SK-N-MC (cell line): ENCODE measurements around the gene PPP1R18.

Experiments used
- DNase-seq: peaks from one replicate; pipeline ENCODE4 v3.0.0-alpha.2; 2011; ENCODE audit warnings: low read depth, low spot score
- H3K27ac ChIP-seq: fragments of 200-600 bp; sonication (generic); 2 replicates; pipeline ENCODE4 v1.5.1; 2016; ENCODE audit warnings: mixed run types
- H3K36me3 ChIP-seq: fragments of 200-600 bp; sonication (generic); 2 replicates; pipeline ENCODE4 v1.6.1; 2017; ENCODE audit warnings: antibody characterized with exemption, low read length, mixed read lengths; ENCODE audit not compliant: insufficient read depth
- H3K4me3 ChIP-seq: fragments of 200-600 bp; sonication (generic); 2 replicates; pipeline ENCODE4 v1.5.1; 2016
- H3K9ac ChIP-seq: fragments of 200-600 bp; sonication (generic); 2 replicates; pipeline ENCODE4 v1.8.0; 2017; ENCODE audit warnings: mixed run types, mixed read lengths; ENCODE audit not compliant: insufficient read length
- H3K9me3 ChIP-seq: fragments of 200-600 bp; sonication (generic); 2 replicates; pipeline ENCODE4 v1.6.1; 2017; ENCODE audit warnings: low read depth, mild to moderate bottlenecking, antibody characterized with exemption, low read length, moderate library complexity, mixed read lengths
- EZH2 ChIP-seq: fragments of 200-600 bp; sonication (generic); IDR thresholded peaks from one replicate; pipeline ENCODE4 v1.6.1; 2017; ENCODE audit warnings: antibody characterized with exemption
- FOXP2 ChIP-seq: optimal IDR thresholded peaks from 2 replicates; pipeline ENCODE3; 2011; ENCODE audit warnings: mild to moderate bottlenecking, moderate library complexity; ENCODE audit not compliant: insufficient read depth; ENCODE audit errors: extremely low read length, control extremely low read depth
- POLR2AphosphoS5 ChIP-seq: IDR thresholded peaks from 2 replicates; pipeline ENCODE4 v1.6.1; 2012; ENCODE audit warnings: mild to moderate bottlenecking, low read depth, low read length, borderline replicate concordance

Gene PPP1R18

GRCh38 chr6:30686009-30686907 lies at the start of gene PPP1R18:
Gene PPP1R18 (minus strand): TSS chr6:30686645. CDS start chr6:30686018, 627 bp downstream.
- TF ChIP-seq FOXP2 (no peak), POLR2AphosphoS5 (peak; percentile 36; the same call in 1 of the 2 replicates)
- H3K4me3 ChIP-seq = peak within 1 kb of the TSS; percentile 96
- no peak for DNase-seq
- peak within 1 kb of the TSS; percentile 54; the same call in 1 of the 2 replicates for H3K27ac ChIP-seq
- no peaks in the 10 kb centered on the region for H3K36me3 ChIP-seq
- H3K9me3 ChIP-seq = no peaks in the 10 kb centered on the region
- H3K9ac ChIP-seq = peak within 1 kb of the TSS; percentile 81

- Histone ChIP-seq H3K27ac (no peak overlapping the region), H3K9me3 (no peaks in the 10 kb centered on the region), H3K36me3 (peaks cover 19% of the 10 kb centered on the region), H3K9ac (no peak overlapping the region), H3K4me3 (no peak overlapping the region)
- DNase-seq = no peak
- TF ChIP-seq EZH2 (no peak), POLR2AphosphoS5 (no peak), FOXP2 (no peak)
Observed at GRCh38 chr6:30735668-30736314, 49.3 kb upstream of the PPP1R18 start.

- Histone ChIP-seq H3K9ac (no peak overlapping the region), H3K4me3 (no peak overlapping the region), H3K9me3 (no peaks in the 10 kb centered on the region), H3K36me3 (peaks cover 12% of the 10 kb centered on the region), H3K27ac (no peak overlapping the region)
- DNase-seq = no peak
- TF ChIP-seq POLR2AphosphoS5 = no peak
- no peak for TF ChIP-seq EZH2
- no peak for TF ChIP-seq FOXP2
Observed at GRCh38 chr6:30732237-30732943, 45.9 kb upstream of the PPP1R18 start.

- H3K9me3 ChIP-seq = no peaks in the 10 kb centered on the region
- TF ChIP-seq POLR2AphosphoS5 (no peak), EZH2 (no peak), FOXP2 (no peak)
- no peak overlapping the region for H3K4me3 ChIP-seq
- H3K27ac ChIP-seq = no peak overlapping the region
- peaks cover 8% of the 10 kb centered on the region for H3K36me3 ChIP-seq
- no peak overlapping the region for H3K9ac ChIP-seq
- DNase-seq = no peak
Observed at GRCh38 chr6:30730601-30731435, 44.4 kb upstream of the PPP1R18 start.

GRCh38 chr6:30727920-30728553 lies 41.6 kb upstream of the PPP1R18 start:
- H3K36me3 ChIP-seq = peaks cover 30% of the 10 kb centered on the region
- H3K4me3 ChIP-seq = no peak overlapping the region
- no peak for DNase-seq
- H3K9ac ChIP-seq = no peak overlapping the region
- H3K27ac ChIP-seq = peak overlapping the region; percentile 2; the same call in 1 of the 2 replicates
- TF ChIP-seq EZH2 (no peak), POLR2AphosphoS5 (no peak), FOXP2 (no peak)
- H3K9me3 ChIP-seq = no peaks in the 10 kb centered on the region

- no peak for TF ChIP-seq EZH2
- no peak; the same call in 1 of the 2 replicates for TF ChIP-seq POLR2AphosphoS5
- TF ChIP-seq FOXP2 = no peak
- DNase-seq = no peak
- no peak overlapping the region for H3K9ac ChIP-seq
- peaks cover 43% of the 10 kb centered on the region for H3K36me3 ChIP-seq
- H3K9me3 ChIP-seq = no peaks in the 10 kb centered on the region
- H3K4me3 ChIP-seq = no peak overlapping the region
- H3K27ac ChIP-seq = peak overlapping the region; percentile 66
Observed at GRCh38 chr6:30726506-30727413, 40.3 kb upstream of the PPP1R18 start.
